Lung microvascular endothelial cell (primary cell): ENCODE measurements around the gene TLCD1. TPM values are rescaled to one million over a fixed set of nuclear protein-coding genes. Genes with fewer than 3 reads are reported as not detected.

Experiments used
- DNase-seq, 2 donors: peaks; one replicate each; pipeline versions ENCODE4 v3.0.0 to v3.0.0-alpha.2; 2010; ENCODE audit warnings: low read depth in 2 of 2
- total RNA-seq: library from RNA; depleted of rRNA; stranded (reverse); fragments of >200 nt; gene quantifications from 2 replicates; pipeline ENCODE4 v1.2.1, GENCODE V29; 2014

The TLCD1 gene
- total RNA-seq, 1 donor from 2014 or later, result 1.2 TPM

DNA sequence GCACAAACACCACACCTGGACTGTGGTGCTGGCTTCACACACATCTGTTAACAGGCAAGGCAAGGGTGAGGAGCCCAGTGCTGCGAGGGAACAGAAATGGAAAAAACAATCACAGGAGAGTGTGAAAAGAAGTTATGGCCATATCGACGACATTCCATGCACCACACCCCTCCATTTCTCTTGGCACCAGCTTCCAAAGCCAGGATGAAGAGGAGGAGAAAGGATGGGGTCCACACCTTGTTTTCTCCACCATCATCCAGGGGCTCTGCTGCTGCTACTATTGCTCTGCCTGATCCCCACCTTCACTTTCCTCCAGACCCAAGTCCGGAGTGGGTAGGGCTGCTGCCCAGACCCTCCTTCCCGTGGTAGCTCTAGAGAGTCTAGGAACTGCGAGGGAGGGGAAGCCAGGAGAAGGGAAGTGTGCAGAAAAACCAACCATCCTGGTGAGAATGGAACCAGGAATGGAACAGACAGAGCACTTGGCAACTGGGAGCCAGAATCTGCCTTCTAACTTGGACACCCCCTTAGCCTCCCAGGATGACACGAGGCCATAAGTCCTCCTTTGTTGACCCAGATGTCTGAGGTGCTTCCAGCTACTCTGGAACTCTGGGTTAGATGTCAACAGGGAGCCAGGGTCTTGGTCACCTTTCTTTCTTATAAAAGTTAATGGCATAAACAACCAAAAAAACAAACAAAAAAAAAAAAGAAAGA is 13.2 kb downstream of the TLCD1 start:
- no peak for DNase-seq

DNA sequence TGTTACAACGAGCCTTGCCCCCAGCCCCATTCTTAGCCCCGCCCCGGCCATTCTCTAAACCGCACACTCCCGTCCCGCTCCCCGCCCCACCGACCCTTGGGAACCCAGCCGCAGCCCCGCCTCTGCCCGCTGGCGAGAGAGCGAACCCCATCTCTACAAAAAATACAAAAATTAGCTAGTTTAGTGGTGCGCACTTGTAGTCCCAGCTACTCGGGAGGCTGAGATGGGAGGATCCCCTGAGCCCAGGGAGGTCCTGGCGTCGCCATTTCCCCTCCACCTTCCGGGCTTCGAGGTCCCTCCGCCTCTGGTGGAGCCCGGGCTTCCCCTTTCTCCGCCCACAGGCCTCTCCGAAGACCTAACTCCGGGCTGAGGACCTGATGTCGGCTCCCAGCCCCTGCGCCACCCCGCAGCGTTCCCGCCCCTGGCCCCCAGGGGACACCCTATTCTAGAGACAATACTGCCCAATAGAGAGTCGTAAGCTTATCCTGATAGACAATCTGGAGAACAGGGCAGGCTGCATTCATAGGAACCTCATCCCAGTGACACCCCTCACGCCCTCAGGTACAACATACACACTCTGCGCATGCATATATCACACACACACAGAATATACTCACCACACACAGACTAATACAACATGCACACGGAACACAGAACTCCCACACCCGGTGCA is 13.9 kb downstream of the TLCD1 start:
- no peak for DNase-seq

DNA sequence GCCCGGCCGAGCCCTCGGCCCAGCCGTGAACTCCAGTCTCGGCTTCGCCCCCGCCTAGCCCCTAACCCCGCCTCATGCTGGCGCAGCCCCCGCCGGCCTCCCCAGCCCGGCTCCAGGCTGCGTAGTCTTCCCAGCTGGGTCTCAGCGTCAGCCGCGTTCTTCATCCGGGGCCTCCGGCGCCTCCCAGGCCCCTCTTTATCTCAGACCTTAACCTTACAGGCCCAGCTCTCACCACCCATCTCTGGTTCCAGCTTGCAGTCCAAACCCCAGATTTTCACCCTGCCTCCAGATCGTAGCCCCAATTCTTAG is 14.4 kb downstream of the TLCD1 start, which contains the start of gene PROCA1:
PROCA1 (minus strand) TSS at position 166 of the 309 bp plus-strand sequence. CDS start 228 bp downstream, outside the sequence.
- no peak for DNase-seq

DNA sequence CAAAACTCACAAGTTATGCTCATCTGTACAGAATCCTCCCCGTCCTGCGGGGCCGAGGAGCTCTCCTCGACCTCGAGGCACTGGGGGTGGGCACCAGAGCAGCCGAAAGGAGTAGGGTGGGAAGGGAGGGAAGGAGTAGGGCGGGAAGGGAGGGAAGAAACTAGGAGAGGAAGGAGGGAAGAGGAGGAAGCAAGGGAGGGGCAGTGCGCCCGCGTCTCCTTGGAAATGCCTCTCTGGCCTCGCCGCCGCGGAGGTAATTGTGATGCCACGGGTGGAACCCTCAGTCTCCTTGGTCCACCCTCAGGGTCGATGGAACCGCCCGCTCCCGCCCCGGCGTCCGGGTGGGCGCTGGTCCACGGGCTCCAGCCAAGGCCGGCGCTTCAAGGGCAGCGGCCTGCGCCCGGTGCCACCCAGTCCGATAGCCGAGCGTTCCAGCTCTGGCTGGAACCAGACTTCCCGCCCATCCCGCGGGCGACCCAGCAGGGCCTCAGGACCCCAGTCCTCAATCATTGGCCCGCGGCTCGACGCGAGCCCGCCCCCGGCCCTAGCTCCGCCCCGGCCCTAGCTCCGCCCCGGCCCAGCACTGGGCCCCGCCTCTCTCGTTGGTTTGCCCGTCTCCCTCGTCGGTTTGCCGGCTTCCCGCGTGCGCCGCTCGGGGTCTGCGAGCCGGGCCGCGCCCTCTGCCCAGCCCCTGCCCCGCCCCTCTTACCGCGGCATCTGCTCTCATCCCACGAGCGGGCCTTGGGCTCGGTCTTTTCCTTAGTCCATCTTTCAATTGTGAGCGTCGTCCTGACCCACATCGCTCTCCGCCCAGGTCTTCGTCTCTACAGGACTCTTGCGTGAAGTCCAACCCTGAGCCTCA is 14.9 kb downstream of the TLCD1 start:
- peak; percentile 83 to 87 for DNase-seq

DNA sequence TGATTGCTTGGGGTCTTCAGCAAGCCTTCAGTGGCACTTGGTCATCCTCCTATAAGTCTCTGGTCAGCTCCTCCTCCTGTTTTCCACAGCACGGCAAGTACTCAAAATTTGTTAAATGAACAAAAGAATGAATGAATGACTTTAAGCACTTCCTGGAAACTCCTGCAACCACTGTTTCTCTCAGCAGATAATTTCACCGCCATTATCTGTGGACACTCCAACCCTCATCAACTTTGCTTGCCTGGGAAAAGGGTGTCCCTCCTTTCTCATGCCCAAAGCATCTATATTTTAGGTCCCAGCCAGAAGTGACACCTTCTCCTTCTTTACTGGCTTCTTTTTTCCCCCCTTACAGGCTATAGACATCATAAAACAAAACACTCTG is 18.7 kb downstream of the TLCD1 start:
- no peak for DNase-seq

DNA sequence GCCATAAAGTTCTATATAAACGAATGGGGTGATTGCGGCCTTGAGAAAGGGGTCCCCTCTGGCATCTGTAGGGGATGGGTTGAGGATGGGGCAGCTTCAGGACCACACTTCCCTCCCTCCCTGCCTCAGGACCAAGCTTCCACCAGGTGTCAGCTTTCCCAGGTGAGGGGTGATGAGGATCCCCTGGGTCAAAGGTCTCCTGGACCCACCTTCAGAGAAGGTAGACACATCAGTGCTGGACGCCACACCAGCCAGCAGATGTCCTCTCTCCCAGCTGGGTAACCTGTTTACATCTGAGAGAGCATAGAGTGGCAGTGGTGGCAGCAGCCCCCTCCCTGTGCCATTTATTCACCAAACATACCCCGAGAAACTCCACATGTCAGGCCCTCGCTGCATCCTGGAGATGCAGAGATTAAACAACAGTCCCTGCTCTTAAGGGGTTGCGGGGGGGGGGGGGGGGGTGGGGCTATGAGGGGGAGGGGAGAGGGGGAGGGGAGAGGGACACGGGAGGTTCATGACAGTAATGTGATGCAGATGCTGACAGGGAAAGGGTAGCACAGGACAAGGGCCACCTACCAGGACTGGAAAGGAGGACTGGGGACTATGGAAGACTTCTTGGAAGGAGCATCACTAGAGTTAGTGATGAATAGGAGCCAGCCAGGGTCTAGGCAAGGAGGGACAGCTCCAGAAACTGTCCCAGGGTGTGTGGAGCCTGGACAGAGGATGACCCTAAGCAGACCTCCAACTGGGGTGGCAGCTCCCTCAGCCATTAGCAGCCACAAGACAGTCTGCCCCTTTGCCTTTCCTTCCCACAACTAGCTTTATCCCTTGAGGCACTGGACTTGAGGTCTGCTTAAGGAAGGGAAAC is 19.3 kb downstream of the TLCD1 start:
- DNase-seq, result no peak

DNA sequence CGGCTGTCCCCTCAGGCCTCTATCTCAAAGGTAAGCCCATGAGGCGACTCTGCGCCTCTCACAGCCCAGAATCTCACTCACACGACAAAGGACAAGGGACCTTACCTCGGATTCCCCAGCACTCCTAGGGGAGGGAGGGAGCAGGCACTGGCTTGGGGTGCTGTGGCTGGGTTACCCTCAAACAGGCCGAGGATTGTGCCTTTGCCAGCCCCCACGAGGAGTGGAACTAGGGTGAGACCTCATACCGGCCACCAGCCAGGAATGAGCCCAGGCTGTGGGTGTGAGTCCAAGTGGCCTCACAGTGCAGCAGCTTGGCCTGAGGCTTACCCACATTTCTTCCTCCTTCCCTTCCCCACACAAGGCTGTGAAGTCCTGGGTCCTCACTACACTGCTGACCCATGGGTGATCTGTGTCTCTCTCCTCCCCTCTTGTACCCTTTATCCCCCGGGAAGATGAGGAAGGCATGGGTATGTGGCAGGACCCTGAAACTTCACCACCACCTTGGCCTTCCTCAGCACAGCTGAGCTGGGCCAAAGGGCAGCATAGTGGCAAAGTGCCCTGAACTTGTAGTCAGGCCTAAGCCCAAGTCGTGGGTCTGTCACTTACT is 20.2 kb downstream of the TLCD1 start:
- no peak for DNase-seq

DNA sequence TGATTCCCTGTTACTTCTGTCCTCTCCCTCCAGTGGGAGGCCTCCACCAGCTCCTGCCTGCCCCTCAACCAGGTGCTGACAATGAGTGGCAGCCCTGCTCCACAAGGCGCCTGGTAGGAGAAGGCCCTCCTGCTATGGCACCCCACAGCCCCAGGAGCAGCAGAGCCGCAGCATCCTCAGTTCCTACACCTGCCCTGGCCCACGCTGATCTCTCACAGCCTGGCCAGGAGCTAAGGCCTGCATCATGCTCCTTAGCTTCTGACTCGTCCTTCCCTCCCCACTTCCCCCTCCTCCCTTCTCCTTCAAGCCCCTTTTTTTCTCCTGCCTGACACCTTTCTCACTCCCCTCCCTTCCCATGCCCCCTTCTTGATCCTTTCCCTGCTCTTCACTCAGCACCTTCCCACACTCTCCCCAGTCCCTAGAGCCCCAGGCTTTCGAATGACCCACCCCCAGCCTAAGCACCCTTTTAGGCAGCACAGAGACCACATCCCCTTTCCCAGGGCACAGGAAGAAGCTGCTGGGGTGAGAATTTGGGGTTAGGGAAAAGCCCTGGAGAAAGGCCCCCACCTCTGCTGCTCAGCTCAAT is 20.9 kb downstream of the TLCD1 start:
- DNase-seq, result no peak

DNA sequence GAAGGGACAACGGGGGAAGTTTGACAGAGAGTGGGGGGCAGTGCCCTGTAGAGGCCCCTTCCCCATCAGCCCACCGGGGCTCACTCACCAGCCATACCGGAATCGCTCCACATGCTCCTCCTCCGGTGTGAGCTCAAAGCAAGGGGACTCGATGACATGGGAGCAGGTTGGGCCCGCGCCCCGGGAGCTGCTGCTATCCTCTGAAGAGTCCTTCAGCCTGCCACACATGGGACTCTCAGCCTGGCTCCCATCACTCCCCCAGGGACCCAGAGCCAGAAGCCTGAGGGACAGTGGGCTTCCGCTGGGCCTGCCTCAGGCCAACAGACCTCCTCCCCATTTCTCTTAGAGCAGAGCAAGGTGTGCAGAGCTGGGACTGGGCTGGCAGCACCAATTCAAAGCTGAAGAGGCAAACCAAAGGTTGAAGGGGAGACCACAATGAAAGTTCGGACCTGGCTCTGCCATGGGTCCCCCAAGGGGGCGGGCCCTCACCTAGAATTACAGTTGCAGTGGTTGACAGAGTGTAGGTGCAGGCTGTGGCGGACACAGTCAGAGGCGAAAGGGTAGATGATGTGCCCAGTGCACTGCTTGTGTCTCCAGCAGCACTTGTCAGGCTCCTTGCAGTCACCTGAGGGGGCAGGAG is 21.7 kb downstream of the TLCD1 start:
- no peak for DNase-seq

DNA sequence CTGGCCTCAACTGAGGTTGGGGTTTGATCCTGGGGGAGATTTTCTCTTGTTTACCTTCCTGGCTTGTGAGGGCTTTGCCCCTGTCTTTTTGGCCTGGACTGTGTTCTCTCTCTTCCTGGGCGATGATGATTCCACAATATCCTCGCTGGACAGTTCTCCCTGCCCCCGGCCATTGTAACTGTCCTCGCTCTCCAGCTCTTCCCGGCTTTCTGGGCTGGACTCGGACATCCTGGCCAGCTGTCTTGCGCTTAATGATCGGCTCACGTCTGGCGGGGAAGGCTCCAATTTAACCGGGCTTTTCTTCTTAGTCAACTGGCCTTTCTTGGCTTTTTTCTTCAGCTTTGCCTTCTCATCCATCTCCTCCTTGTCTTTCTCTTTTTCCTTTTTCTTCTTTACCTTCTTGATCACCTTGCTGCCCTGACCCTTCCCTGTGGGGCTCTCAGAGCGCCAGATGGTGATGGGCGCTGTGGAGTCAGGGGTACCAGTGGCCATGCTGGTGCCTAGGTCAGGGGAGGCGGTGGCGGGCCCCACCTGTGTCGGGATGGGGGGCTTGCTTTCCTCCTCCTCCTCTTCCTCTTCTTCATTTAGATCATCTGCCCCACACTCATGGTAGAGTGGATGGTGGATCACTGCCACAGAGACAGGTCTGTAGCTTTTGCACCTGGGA is 22.3 kb downstream of the TLCD1 start:
- DNase-seq, result no peak

DNA sequence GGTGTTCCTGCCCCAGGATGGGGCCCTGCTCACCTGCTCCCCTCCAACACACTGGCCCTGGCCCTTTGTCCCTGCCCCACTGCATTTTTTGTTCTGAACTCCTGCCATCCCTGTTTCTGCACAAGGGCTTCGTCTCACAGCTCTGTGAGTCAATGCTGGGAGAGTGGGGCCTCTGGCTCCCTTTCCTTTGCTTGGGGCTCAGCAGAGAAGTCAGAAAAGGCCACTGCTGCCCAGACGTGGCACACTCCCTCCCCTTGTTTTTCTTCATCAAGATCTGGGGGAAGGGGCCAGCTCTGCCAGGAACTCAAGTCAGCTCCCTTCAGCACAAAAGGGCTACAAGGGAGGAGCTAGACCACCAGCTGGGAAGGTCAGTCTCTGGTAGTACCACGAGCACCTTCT is 23.3 kb downstream of the TLCD1 start:
- no peak for DNase-seq

DNA sequence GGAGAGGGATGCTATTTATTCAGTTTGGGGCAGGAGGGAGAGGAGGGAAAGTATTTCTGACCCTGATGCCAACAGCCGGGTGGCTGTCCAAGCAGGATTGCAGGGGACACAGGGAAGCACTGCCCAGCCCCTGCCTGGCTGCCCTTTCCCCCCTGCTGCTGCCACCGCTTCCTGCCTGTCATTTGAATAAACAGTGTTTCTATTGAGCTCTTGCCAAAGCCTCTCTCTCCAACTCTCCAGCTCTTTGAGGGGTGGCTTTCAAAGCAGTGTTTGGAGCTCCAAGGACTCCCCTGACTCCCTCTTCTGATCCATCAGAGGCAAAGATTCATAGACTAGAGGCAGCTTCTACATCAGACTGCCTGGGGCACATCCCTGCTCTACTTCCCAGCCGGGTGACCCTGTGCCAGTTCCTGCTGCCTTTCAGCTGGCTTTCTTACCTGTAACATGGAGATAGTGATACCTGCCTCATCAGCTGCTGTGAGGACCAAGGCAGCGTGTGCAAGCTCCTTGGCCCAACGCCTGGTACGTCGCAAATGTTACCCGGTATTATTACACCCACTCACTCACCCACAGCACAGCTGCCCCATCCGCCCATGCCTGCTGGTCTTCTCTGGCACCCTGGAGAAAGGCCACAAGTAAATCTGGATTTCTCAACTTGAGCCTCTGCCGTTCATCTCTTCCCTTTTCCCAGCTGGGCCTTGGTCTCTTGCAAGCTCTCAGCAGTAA is 23.8 kb downstream of the TLCD1 start:
- DNase-seq, result peak in 1 of 2 donors; percentile 61

DNA sequence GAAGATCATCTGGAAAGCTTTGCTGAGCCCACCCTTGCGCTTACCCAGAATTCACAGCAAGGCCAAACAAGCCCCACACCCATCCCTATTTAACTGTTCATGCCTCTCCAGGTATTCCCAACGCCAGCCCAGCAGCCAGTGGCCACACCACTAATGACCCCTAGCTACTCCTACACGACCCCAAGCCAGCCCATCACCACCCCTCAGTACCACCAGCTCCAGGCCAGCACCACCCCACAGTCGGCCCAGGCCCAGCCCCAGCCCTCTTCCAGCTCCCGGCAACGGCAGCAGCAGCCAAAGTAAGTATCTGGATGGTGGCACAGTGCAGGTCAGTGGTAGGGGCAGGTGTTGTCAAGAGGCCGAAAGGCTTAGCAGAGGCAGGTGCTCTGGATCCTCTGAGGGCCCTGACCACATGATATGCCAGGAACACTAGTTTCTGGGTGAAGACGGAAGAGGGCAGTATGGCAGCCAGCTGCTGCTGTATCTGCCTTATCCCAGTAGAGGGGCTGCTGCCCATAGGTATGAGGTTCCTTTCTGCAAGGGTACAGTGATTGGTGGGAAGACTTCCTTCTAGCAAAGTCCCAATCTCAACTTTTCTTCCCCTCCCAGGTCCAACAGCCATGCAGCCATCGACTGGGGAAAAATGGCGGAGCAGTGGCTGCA is 25.1 kb downstream of the TLCD1 start:
- no peak for DNase-seq

DNA sequence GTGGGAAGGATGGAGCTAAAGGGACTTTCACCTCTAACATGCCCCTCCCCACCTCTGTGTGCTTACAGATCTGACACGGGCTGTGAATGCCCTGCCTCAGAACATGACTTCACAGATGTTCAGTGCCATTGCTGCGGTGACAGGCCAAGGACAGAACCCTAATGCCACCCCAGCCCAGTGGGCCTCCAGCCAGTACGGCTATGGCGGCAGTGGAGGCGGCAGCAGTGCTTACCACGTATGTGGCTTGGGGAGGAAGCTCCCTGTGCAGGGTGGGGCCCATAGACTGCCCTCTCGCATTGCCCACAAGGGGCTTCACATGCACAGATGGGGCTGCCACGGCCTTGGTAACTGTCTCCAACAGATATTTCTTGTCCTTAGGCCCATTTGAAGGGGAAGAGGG is 25.8 kb downstream of the TLCD1 start:
- DNase-seq, result no peak

DNA sequence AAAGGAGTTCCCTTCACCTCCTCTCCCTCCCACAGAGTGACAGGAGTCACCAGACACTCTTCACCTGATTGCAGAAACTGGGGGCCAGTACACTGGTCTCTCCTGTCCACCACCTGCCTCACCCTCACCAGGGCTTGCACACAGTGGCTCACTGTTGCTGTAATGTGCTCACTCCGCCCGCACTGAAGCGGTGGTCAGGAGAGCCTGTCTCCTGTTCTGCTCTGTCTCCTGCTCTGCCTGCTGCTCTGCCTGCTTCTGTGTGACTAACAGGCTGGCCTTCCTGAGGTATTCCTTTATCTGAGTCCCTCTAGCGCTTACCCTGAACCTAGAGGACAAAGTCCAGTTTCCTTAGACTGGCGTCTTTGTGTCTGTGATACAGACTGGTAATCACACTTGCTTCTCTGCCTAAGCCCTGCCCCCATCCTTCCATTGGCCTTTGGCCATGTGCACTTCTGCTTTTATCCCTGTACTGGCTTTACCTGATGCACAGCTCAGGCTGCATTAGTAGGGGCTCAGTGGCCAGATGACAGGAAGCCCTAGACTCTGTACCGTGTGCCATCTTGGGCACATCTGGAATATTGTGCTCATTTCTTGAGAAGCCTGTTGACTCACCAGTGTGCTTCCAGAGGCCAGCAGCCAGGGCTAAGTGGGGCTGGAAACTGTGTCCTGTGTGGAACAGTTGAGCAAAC is 27.6 kb downstream of the TLCD1 start:
- DNase-seq, result no peak

DNA sequence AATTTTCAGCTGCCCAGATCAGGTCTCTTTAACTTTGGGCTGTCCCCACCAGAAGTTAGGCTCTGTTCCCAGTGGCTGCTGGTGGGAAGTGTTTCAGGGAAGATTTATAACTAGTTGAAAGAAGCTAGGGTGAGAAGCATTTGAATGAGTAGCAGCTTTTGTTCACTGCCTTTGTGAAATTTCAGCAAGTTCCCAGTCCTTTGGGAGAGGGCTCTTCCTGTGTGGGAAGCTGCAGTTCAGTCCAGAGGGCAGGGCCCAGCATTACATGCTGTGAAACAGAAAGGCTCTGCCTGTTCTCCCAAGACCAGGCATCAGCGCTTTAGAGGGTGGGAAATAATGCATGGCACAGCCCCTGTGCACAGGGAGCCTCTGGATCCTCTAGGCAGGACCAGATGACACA is 32.2 kb downstream of the TLCD1 start:
- DNase-seq, result no peak

DNA sequence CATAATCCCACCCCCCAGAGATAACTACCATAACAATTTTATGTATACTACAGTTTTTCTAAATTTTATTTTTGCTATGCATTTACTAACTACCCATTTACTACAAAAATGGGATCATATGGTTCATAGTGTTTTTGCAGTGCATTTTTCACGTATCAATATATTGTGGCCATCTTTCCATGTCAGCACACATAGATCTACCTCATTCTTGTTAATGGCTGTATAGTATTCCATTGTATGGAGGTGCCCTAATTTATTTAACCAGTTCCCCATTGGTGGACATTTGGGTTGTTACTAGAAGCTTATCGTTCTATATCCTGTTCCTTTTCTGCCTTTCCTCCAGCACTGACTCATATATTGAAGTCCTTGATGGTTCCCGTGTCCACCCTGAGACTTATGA is 37.0 kb downstream of the TLCD1 start:
- no peak for DNase-seq

DNA sequence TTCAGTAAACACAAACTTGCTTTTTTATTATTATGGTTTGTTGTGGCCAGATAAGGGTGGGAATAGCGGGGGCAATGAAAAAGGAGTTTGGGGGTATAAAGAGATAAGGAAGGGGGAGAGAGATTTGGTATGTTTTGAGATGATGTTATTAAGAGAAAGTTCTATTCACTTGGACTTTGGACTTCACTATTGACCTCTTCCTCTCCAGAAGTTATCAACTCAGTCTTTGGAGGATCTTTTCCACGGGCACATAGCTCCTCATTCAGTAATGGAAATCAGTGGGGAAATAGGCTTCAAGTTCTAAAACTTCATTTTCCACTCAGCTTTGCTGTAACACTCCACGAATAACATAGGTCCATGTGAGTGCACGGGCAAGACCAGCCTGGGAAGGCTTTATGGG is 37.6 kb downstream of the TLCD1 start:
- DNase-seq, result no peak
